GM12874 (cell line): ENCODE results near the gene ALKBH6.

Experiments
- CTCF ChIP-seq: IDR thresholded peaks from 2 replicates; pipeline ENCODE4 v1.5.1; 2011; ENCODE audit warnings: low read depth, mild to moderate bottlenecking, control low read depth, low read length, moderate library complexity; ENCODE audit not compliant: insufficient read depth

Gene ALKBH6

DNA sequence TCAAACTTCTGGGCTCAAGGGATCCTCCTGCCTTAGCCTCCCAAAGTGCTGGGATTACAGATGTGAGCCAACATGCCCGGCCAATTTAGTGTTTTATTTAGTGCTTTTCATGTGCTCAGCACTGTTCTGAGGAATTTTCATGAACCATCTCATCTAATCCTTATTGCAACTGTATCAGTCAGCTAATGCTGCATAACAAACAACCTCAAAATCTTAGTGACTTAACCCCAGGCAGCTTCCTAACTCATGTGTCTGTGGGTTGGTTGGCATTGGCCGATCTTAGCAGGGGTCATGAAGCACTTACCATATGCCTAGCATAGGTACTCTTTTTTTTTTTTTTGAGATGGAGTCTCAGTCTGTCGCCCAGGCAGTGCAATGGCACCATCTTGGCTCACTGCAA is 25.2 kb downstream of the ALKBH6 start:
- no peak for TF ChIP-seq CTCF

GRCh38 chr19:35987571-35987896 is 26.5 kb downstream of the ALKBH6 start:
- TF ChIP-seq CTCF: no peak

DNA sequence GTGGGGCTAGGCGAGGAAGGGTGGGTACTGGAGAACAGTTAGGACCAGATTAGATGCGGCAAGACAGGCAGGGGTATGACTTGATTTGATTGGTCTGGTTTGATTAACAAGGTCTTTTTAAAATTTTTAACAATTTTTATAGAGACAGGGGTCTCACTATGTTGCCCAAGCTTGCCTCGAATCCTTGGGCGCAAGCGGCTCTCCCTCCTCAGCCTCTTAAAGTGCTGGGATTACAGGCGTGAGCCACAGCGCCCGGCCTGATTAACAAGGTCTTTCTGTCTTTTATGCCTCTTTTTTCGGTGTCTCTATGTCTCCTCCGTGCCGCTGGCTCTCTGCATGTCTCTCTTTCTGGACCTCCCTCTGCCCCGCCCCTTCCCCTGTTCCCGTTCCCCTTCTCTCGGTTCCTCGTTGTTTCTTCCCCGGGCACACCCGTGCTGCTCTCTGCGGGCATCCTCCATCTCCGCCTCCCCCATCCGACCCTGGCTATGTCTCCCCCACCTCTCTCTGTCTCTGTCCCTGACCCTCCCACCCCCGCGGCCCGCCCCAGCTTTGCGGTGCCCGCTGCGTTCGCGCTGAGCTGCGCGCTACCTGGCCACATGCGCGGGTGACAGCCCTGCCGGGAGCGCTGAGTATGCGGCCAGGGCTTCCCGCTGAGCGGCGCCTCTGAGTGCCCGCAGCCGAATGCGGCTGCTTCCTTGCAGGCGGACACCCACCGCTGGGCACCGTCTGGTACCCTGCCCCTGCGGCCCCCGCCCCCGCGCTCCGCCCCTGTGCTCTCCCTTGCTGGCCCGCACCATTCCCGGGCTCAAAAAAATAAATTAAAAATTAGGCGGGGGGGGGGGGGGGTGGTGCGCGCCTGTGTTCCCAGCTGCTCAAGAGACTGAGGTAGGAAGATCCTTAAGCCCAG is 27.1 kb downstream of the ALKBH6 start:
- TF ChIP-seq CTCF: no peak

DNA sequence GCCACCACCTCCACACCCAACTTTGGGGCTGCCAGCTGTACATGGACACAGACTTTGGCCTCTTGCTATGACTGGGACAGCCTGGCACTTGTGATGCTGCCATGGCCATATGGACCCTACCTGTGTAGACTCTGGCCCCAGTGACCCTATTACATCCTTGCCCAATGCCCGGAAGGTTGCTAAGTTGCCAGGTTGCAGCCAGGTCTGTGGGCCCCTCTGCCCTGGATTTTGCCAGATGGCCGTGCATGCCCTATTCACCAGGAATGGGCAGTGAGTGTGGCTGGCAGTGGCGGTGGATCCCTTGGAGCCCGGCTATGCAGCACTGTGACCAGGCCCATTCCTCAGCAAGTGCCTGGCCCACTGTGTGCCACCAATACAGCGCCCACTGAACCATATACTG is 27.9 kb downstream of the ALKBH6 start:
- no peak for TF ChIP-seq CTCF

- no peak for TF ChIP-seq CTCF
Measured at GRCh38 chr19:35983177-35983576, 30.8 kb downstream of the ALKBH6 start.

GRCh38 chr19:35978832-35979365 is 35.1 kb downstream of the ALKBH6 start:
- no peak for TF ChIP-seq CTCF

- TF ChIP-seq CTCF: no peak
Measured at GRCh38 chr19:35978271-35978670, 35.7 kb downstream of the ALKBH6 start.
